Astrocyte (in vitro differentiated cells and primary cell): Measurements from ENCODE around the gene AHNAK. TPM values are rescaled to one million over a fixed set of nuclear protein-coding genes. Genes with fewer than 3 reads are reported as not detected.
A peak's percentile ranks its signal among the peaks of the same experiment; 100 is the strongest.

Experiments used
- DNase-seq: peaks from one replicate; pipeline ENCODE4 v3.0.0-alpha.2; 2010; ENCODE audit warnings: low read depth
- FAIRE-seq: peaks from 2 replicates; lab custom pipeline; 2011; peaks lifted over from hg19 to GRCh38; lab: Jason Lieb, UNC
- H2AFZ ChIP-seq: 2 replicates; pipeline ENCODE4 v1.6.0; 2012; ENCODE audit warnings: low read depth, low read length, inconsistent platforms
- H3K27ac ChIP-seq: 2 replicates; pipeline ENCODE4 v1.5.1; 2011; ENCODE audit warnings: low read depth, low read length, inconsistent platforms
- H3K27me3 ChIP-seq: 2 replicates; pipeline ENCODE4 v1.6.0; 2011; ENCODE audit warnings: low read length, inconsistent platforms; ENCODE audit not compliant: insufficient read depth
- H3K36me3 ChIP-seq: 2 replicates; pipeline ENCODE4 v1.5.1; 2011; ENCODE audit warnings: low read length, inconsistent platforms; ENCODE audit not compliant: insufficient read depth
- H3K4me1 ChIP-seq: 2 replicates; pipeline ENCODE4 v1.5.1; 2011; ENCODE audit warnings: low read length, inconsistent platforms; ENCODE audit not compliant: insufficient read depth
- H3K4me2 ChIP-seq: 2 replicates; pipeline ENCODE4 v1.6.0; 2012; ENCODE audit warnings: low read length, inconsistent platforms
- H3K4me3 ChIP-seq: 2 replicates; pipeline ENCODE4 v1.5.1; 2011; ENCODE audit warnings: low read depth, mild to moderate bottlenecking, low read length, inconsistent platforms; ENCODE audit not compliant: insufficient read depth
- H3K79me2 ChIP-seq: 2 replicates; pipeline ENCODE4 v1.6.0; 2012; ENCODE audit warnings: mild to moderate bottlenecking, low read length, inconsistent platforms; ENCODE audit not compliant: insufficient read depth
- H3K9ac ChIP-seq: 2 replicates; pipeline ENCODE4 v1.6.0; 2012; ENCODE audit warnings: mild to moderate bottlenecking, low read length, inconsistent platforms
- H3K9me3 ChIP-seq: 2 replicates; pipeline ENCODE4 v1.5.1; 2012; ENCODE audit warnings: low read depth, mild to moderate bottlenecking, low read length, inconsistent platforms; ENCODE audit not compliant: insufficient read depth
- H4K20me1 ChIP-seq: 2 replicates; pipeline ENCODE4 v1.6.0; 2012; ENCODE audit warnings: low read length, inconsistent platforms; ENCODE audit not compliant: insufficient read depth
- H3K27ac Mint-ChIP-seq: one replicate; pipeline ENCODE4 v1.8.0; 2021; ENCODE audit warnings: mild to moderate bottlenecking, mixed read lengths; ENCODE audit not compliant: unreplicated experiment
- H3K27me3 Mint-ChIP-seq: one replicate; pipeline ENCODE4 v1.8.0; 2021; ENCODE audit warnings: low read depth, mixed read lengths; ENCODE audit not compliant: unreplicated experiment
- H3K36me3 Mint-ChIP-seq: one replicate; pipeline ENCODE4 v1.8.0; 2021; ENCODE audit warnings: low read depth, mixed read lengths; ENCODE audit not compliant: unreplicated experiment
- H3K4me1 Mint-ChIP-seq: one replicate; pipeline ENCODE4 v1.8.0; 2021; ENCODE audit warnings: low read depth, mixed read lengths; ENCODE audit not compliant: unreplicated experiment
- H3K4me3 Mint-ChIP-seq: one replicate; pipeline ENCODE4 v1.8.0; 2021; ENCODE audit warnings: mild to moderate bottlenecking, moderate library complexity, mixed read lengths; ENCODE audit not compliant: unreplicated experiment
- H3K9me3 Mint-ChIP-seq: one replicate; pipeline ENCODE4 v1.8.0; 2021; ENCODE audit warnings: mild to moderate bottlenecking, mixed read lengths; ENCODE audit not compliant: unreplicated experiment
- CTCF ChIP-seq: IDR thresholded peaks from 2 replicates; pipeline ENCODE4 v1.5.1; 2011; ENCODE audit warnings: low read depth, mild to moderate bottlenecking, inconsistent platforms, low read length, moderate library complexity; ENCODE audit not compliant: insufficient read depth
- EZH2 ChIP-seq: IDR thresholded peaks from 2 replicates; pipeline ENCODE4 v1.6.1; 2012; ENCODE audit warnings: mild to moderate bottlenecking, low read length, inconsistent platforms; ENCODE audit not compliant: insufficient read depth
- total RNA-seq: library from RNA; stranded (reverse); gene quantifications from 2 replicates; pipeline ENCODE4 v1.2.1, GENCODE V29; 2021

AHNAK gene
- total RNA-seq, 1 donor from 2014 or later: 378 TPM

GRCh38 chr11:62489204-62489603 lies 57.4 kb downstream of the AHNAK start:
- H3K9me3 ChIP-seq: no peaks in the 10 kb centered on the region
- FAIRE-seq (no peak), DNase-seq (peak; percentile 49)
- H3K4me1 ChIP-seq: peaks cover 3% of the 10 kb centered on the region
- Mint-ChIP-seq H3K4me1 (peaks cover 3% of the 10 kb centered on the region), H3K36me3 (peaks cover 10% of the 10 kb centered on the region), H3K27ac (no peak overlapping the region), H3K9me3 (no peaks in the 10 kb centered on the region), H3K4me3 (no peak overlapping the region), H3K27me3 (peaks cover 13% of the 10 kb centered on the region)
- peak overlapping the region; percentile 11 for H2AFZ ChIP-seq
- no peaks in the 10 kb centered on the region for H3K27me3 ChIP-seq
- H3K27ac ChIP-seq: no peak overlapping the region
- H3K4me2 ChIP-seq: peak overlapping the region; percentile 38
- no peak overlapping the region for H3K9ac ChIP-seq
- H3K36me3 ChIP-seq: no peaks in the 10 kb centered on the region
- no peaks in the 10 kb centered on the region for H4K20me1 ChIP-seq
- no peaks in the 10 kb centered on the region for H3K79me2 ChIP-seq
- TF ChIP-seq CTCF (no peak), EZH2 (no peak)
- no peak overlapping the region for H3K4me3 ChIP-seq

GRCh38 chr11:62487738-62488551 lies 58.7 kb downstream of the AHNAK start:
- H3K27ac Mint-ChIP-seq: peak overlapping the region; percentile 3
- H3K9ac ChIP-seq: no peak overlapping the region
- H3K4me1 ChIP-seq: peaks cover 3% of the 10 kb centered on the region
- no peak overlapping the region for H3K4me3 Mint-ChIP-seq
- peak overlapping the region; percentile 52 for H2AFZ ChIP-seq
- no peaks in the 10 kb centered on the region for H3K36me3 ChIP-seq
- no peaks in the 10 kb centered on the region for H4K20me1 ChIP-seq
- DNase-seq (no peak), FAIRE-seq (no peak)
- H3K9me3 Mint-ChIP-seq: no peaks in the 10 kb centered on the region
- no peaks in the 10 kb centered on the region for H3K27me3 ChIP-seq
- peaks cover 13% of the 10 kb centered on the region for H3K27me3 Mint-ChIP-seq
- H3K36me3 Mint-ChIP-seq: peaks cover 10% of the 10 kb centered on the region
- no peaks in the 10 kb centered on the region for H3K9me3 ChIP-seq
- H3K4me3 ChIP-seq: no peak overlapping the region
- H3K79me2 ChIP-seq: no peaks in the 10 kb centered on the region
- no peak overlapping the region for H3K27ac ChIP-seq
- peak overlapping the region; percentile 22 for H3K4me2 ChIP-seq
- H3K4me1 Mint-ChIP-seq: peaks cover 3% of the 10 kb centered on the region
- TF ChIP-seq CTCF (no peak), EZH2 (no peak)

GRCh38 chr11:62487136-62487535 lies 59.5 kb downstream of the AHNAK start:
- Histone ChIP-seq H3K4me2 (no peak overlapping the region), H3K27ac (no peak overlapping the region), H3K4me3 (no peak overlapping the region), H3K79me2 (no peaks in the 10 kb centered on the region), H4K20me1 (no peaks in the 10 kb centered on the region), H3K36me3 (no peaks in the 10 kb centered on the region), H3K9ac (no peak overlapping the region), H2AFZ (no peak overlapping the region), H3K27me3 (no peaks in the 10 kb centered on the region), H3K9me3 (no peaks in the 10 kb centered on the region), H3K4me1 (peaks cover 3% of the 10 kb centered on the region)
- Mint-ChIP-seq H3K4me3 (no peak overlapping the region), H3K36me3 (peaks cover 10% of the 10 kb centered on the region), H3K4me1 (peaks cover 3% of the 10 kb centered on the region), H3K27ac (no peak overlapping the region), H3K27me3 (peaks cover 13% of the 10 kb centered on the region), H3K9me3 (no peaks in the 10 kb centered on the region)
- TF ChIP-seq EZH2 (no peak), CTCF (no peak)
- DNase-seq (no peak), FAIRE-seq (no peak)
